Liver (tissue), 9 donors: ENCODE results near the gene ZFYVE28. TPM values are rescaled to one million over a fixed set of nuclear protein-coding genes. Genes with fewer than 3 reads are reported as not detected.

Experiments used
- DNase-seq: peaks from one replicate; pipeline ENCODE4 v3.0.0-alpha.2; 2017; ENCODE audit warnings: low spot score
- H3K27ac ChIP-seq, 2 donors: one replicate each; pipeline ENCODE4 v1.7.0; 2013; ENCODE audit warnings: inconsistent platforms in 2 of 2, low read length in 2 of 2, control low read depth in 1 of 2, low read depth in 1 of 2, mild to moderate bottlenecking in 1 of 2
- H3K27me3 ChIP-seq, 4 donors: one replicate each; pipeline versions ENCODE4 v1.6.1 to v1.7.0; 2013; ENCODE audit warnings: low read length in 3 of 4, inconsistent platforms in 1 of 4, mild to moderate bottlenecking in 1 of 4, moderate library complexity in 1 of 4; ENCODE audit not compliant: control insufficient read depth in 4 of 4, insufficient read depth in 4 of 4
- H3K36me3 ChIP-seq, 4 donors: one replicate each; pipeline versions ENCODE4 v1.6.1 to v1.7.0; 2013; ENCODE audit warnings: low read length in 3 of 4, mild to moderate bottlenecking in 3 of 4, low read depth in 1 of 4, moderate library complexity in 1 of 4; ENCODE audit not compliant: control insufficient read depth in 4 of 4, insufficient read depth in 3 of 4
- H3K4me1 ChIP-seq, 4 donors: one replicate each; pipeline versions ENCODE4 v1.6.1 to v1.7.0; 2013; ENCODE audit warnings: low read length in 3 of 4, mild to moderate bottlenecking in 3 of 4, moderate library complexity in 1 of 4; ENCODE audit not compliant: control insufficient read depth in 4 of 4, insufficient read depth in 4 of 4
- H3K4me3 ChIP-seq, 3 donors: one replicate each; pipeline versions ENCODE4 v1.6.1 to v1.7.0; 2013; ENCODE audit warnings: low read length in 3 of 3, control low read depth in 1 of 3, low read depth in 1 of 3, mild to moderate bottlenecking in 1 of 3
- H3K9ac ChIP-seq, 2 donors: one replicate each; pipeline ENCODE4 v1.7.0; 2013; ENCODE audit warnings: low read length in 2 of 2, mild to moderate bottlenecking in 2 of 2, moderate library complexity in 2 of 2, control low read depth in 1 of 2, low read depth in 1 of 2
- H3K9me3 ChIP-seq, 4 donors: one replicate each; pipeline versions ENCODE4 v1.6.1 to v1.7.0; 2013; ENCODE audit warnings: low read length in 3 of 4; ENCODE audit not compliant: control insufficient read depth in 4 of 4
- ATF3 ChIP-seq: IDR thresholded peaks from 2 replicates; pipeline ENCODE4 v1.6.1; 2016; ENCODE audit warnings: antibody characterized with exemption
- CTCF ChIP-seq: fragments of 150-350 bp; IDR thresholded peaks from 2 replicates; pipeline ENCODE4 v1.5.1; 2017; ENCODE audit warnings: improper control_type of control experiment, low read depth, low read length; ENCODE audit not compliant: missing input control
- HNF4A ChIP-seq, 2 donors: conservative IDR thresholded peaks; 2 replicates each; pipeline ENCODE4 v1.6.1; 2016; ENCODE audit warnings: antibody characterized with exemption in 2 of 2, mild to moderate bottlenecking in 2 of 2
- HNF4G ChIP-seq: IDR thresholded peaks from 2 replicates; pipeline ENCODE4 v1.6.1; 2016; ENCODE audit warnings: antibody characterized with exemption
- MAX ChIP-seq: IDR thresholded peaks from 2 replicates; pipeline ENCODE4 v1.6.1; 2016; ENCODE audit warnings: antibody characterized with exemption
- NR2F2 ChIP-seq: IDR thresholded peaks from 2 replicates; pipeline ENCODE4 v1.6.1; 2016; ENCODE audit warnings: antibody characterized with exemption
- RAD21 ChIP-seq, 2 donors: IDR thresholded peaks; 2 replicates each; pipeline ENCODE4 v1.6.1; 2016; ENCODE audit warnings: antibody characterized with exemption in 2 of 2, mild to moderate bottlenecking in 2 of 2
- REST ChIP-seq: IDR thresholded peaks from 2 replicates; pipeline ENCODE4 v1.6.1; 2016; ENCODE audit warnings: antibody characterized with exemption, mild to moderate bottlenecking
- SP1 ChIP-seq: IDR thresholded peaks from 2 replicates; pipeline ENCODE4 v1.6.1; 2018; ENCODE audit warnings: antibody characterized with exemption, mild to moderate bottlenecking
- TAF1 ChIP-seq: conservative IDR thresholded peaks from 2 replicates; pipeline ENCODE4 v1.6.1; 2016; ENCODE audit warnings: antibody characterized with exemption, mild to moderate bottlenecking
- YY1 ChIP-seq: IDR thresholded peaks from 2 replicates; pipeline ENCODE4 v1.6.1; 2016; ENCODE audit warnings: antibody characterized with exemption, mild to moderate bottlenecking
- ZBTB33 ChIP-seq: IDR thresholded peaks from 2 replicates; pipeline ENCODE4 v1.6.1; 2016; ENCODE audit warnings: antibody characterized with exemption
- WGBS: extraction: QIAGEN DNeasy Blood & Tissue Kit; methylation state at CpG from one replicate; pipeline ENCODE4 v1.1.7; 2013; 5-methylcytosine and 5-hydroxymethylcytosine counted together
- polyA plus RNA-seq, 2 donors: library from polyadenylated mRNA; stranded (reverse) in 1 of 2; unstranded in 1 of 2; fragments of 200-250 nt in 1 of 2; fragments of >200 nt in 1 of 2; fragmentation: Nextera tagmentation in 1 of 2; extraction: Ambion mirVana in 1 of 2; gene quantifications; one replicate each; pipeline versions ENCODE4 v1.2.1 to v1.2.3, GENCODE V29; 2013 to 2015
- total RNA-seq, 2 donors: library from RNA; depleted of rRNA; stranded (reverse); fragments of >200 nt; gene quantifications; one replicate each; pipeline ENCODE4 v1.2.3, GENCODE V29; 2014
- donor health status: healthy.
- donor health status: healthy.
- donor health status: healthy.
- donor health status: healthy.
- donor health status: healthy.

ZFYVE28 gene
- total and polyA plus RNA-seq, 4 donors = 2.0 to 6.1 (median 2.7) TPM

- Histone ChIP-seq H3K27ac (no peak overlapping the region), H3K9me3 (no peaks in the 10 kb centered on the region), H3K36me3 (no peaks in the 10 kb centered on the region), H3K4me3 (peak overlapping the region in 1 of 3 donors; percentile 64), H3K27me3 (no peaks in the 10 kb centered on the region), H3K4me1 (peaks cover 8 to 15% (median 11%) of the 10 kb centered on the region in 4 donors), H3K9ac (no peak overlapping the region)
- TF ChIP-seq MAX (no peak), HNF4G (no peak), SP1 (no peak), NR2F2 (no peak), ZBTB33 (no peak), TAF1 (no peak), REST (no peak), ATF3 (no peak), YY1 (no peak), RAD21 (IDR thresholded peaks at IDR 0.05) (no peak)
- DNase-seq = no peak
- WGBS = 40% methylated on average over 35 of the region's 35 CpGs
These were observed 44.7 kb upstream of the ZFYVE28 start for GRCh38 chr4:2462992-2463762.

GRCh38 chr4:2462218-2462991, 44.0 kb upstream of the ZFYVE28 start:
- peaks cover 5 to 10% (median 8%) of the 10 kb centered on the region in 4 donors for H3K4me1 ChIP-seq
- H3K27me3 ChIP-seq = no peaks in the 10 kb centered on the region
- TF ChIP-seq RAD21 (IDR thresholded peaks at IDR 0.05) = peak in 1 of 2 donors; percentile 32
- no peak for TF ChIP-seq HNF4A (conservative IDR thresholded peaks at IDR 0.05)
- TF ChIP-seq CTCF = peak; percentile 48
- 5% methylated on average over 99 of the region's 99 CpGs for WGBS
- no peaks in the 10 kb centered on the region for H3K36me3 ChIP-seq
- no peaks in the 10 kb centered on the region for H3K9me3 ChIP-seq
- no peak overlapping the region for H3K9ac ChIP-seq
- peak; percentile 54 for DNase-seq
- no peak overlapping the region for H3K27ac ChIP-seq
- peak overlapping the region in 2 of 3 donors; percentile 35 to 64 for H3K4me3 ChIP-seq
